Pancreas (tissue), 10 donors: Measurements from ENCODE around the gene NXN. TPM values are rescaled to one million over a fixed set of nuclear protein-coding genes. Genes with fewer than 3 reads are reported as not detected.
"Not testable (repeated sequence)": the region's sequence is repeated elsewhere in the genome, so short reads cannot be mapped to it uniquely, and the experiment has no call there.

Source experiments
- ATAC-seq, 4 donors: fragments of 200-7000 bp; cut with Tn5 transposase; one replicate each; pipeline versions ENCODE4 v1.8.0 to v1.9.1; 2020; ENCODE audit warnings: mild to moderate bottlenecking in 4 of 4, moderate library complexity in 4 of 4
- DNase-seq, 6 donors: peaks; one replicate each; pipeline ENCODE4 v3.0.0-alpha.2; 2020
- FAIRE-seq: peaks from 2 replicates; lab custom pipeline; 2012; peaks lifted over from hg19 to GRCh38; lab: Jason Lieb, UNC
- H3K27ac ChIP-seq, 4 donors: fragments of 200-600 bp; sonication (generic); 1 replicate in 3 of 4; 2 replicates in 1 of 4; pipeline versions ENCODE4 v1.5.0 to v1.8.0; 2020
- H3K27me3 ChIP-seq, 4 donors: fragments of 200-600 bp; one replicate each; pipeline ENCODE4 v1.8.0; 2021
- H3K36me3 ChIP-seq, 3 donors: fragments of 200-600 bp; sonication (generic) in 1 of 3; one replicate each; pipeline versions ENCODE4 v1.5.0 to v1.8.0; 2020 to 2021
- H3K4me1 ChIP-seq, 3 donors: fragments of 200-600 bp; one replicate each; pipeline ENCODE4 v1.8.0; 2021
- H3K4me3 ChIP-seq, 4 donors: fragments of 200-600 bp; sonication (generic) in 2 of 4; one replicate each; pipeline versions ENCODE4 v1.5.0 to v1.8.0; 2020 to 2021
- H3K9me3 ChIP-seq, 4 donors: fragments of 200-600 bp; one replicate each; pipeline ENCODE4 v1.8.0; 2021
- WGBS, 2 donors: extraction: QIAGEN DNeasy Blood & Tissue Kit; methylation state at CpG; one replicate each; pipeline ENCODE4 v1.1.7; 2013; 5-methylcytosine and 5-hydroxymethylcytosine counted together
- intact Hi-C, 3 donors: fragments of 100-400 bp; cut with DNase I; formaldehyde crosslinking; loops; one replicate each; pipeline versions ENCODE4 v1.11.1 to v1.14.2; 2022
- polyA plus RNA-seq, 2 donors: library from polyadenylated mRNA; stranded (reverse); fragments of 200-250 nt; gene quantifications; one replicate each; pipeline ENCODE4 v1.2.3, GENCODE V29; 2013
- total RNA-seq, 6 donors: library from RNA; stranded (reverse); fragmentation: NEBNext Ultra II Directional in 4 of 6; extraction: Animal tissue kit (Norgen Biotek cat#: 25700) in 4 of 6; gene quantifications; one replicate each; pipeline versions ENCODE4 v1.2.1 to v1.2.4, GENCODE V29; 2021 to 2023
- TF ChIP-seq, protein P1 (sequence below), 4 donors: fragments of 200-600 bp; sonication (generic) in 3 of 4; IDR thresholded peaks; one replicate each; pipeline versions ENCODE4 v1.5.0 to v1.8.0; 2021; ENCODE audit warnings: antibody characterized with exemption in 4 of 4
- donor health status: healthy with polysubstance abuse.
- donor health status: DM: no; HTN: no; CAD: no; lungs with moderate emphysema.
- donor health status: DM: no; HTN: no; CAD: no.
- donor health status: control.
- donor health status: control.
- donor health status: Bipolar disorder and iron deficiency.
- donor health status: DM: yes; HTN: yes; CAD: no.
- donor health status: DM: no; HTN: no; CAD: no.
- donor health status: DM: no; HTN: no; CAD: no.
- donor health status: DM: yes; HTN: yes; CAD: no.

Gene NXN
- total and polyA plus RNA-seq, 8 donors, result 17.4 to 35.0 (median 29.4) TPM

DNA sequence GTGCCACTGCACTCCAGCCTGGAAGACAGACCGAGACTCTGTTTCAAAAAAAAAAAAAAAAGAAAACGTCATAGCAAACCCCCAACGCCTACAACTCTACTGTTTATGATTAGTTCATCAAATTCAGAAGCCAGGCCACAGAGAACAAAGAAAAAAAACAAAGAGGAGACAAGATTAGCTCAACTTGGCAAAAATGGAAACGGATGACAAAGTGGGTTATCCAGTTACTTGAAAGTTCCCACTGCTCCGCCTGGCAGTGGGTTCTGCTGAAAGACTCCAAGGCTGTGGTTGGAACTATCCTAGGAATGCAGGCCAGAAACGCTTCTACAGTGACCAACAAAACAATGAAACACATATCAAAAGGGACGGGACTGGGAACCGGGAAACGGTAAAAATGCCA is 144.3 kb downstream of the NXN start:
- no peak for FAIRE-seq
- 66 to 86% methylated on average over 9 of the region's 9 CpGs for WGBS, 2 donors

DNA sequence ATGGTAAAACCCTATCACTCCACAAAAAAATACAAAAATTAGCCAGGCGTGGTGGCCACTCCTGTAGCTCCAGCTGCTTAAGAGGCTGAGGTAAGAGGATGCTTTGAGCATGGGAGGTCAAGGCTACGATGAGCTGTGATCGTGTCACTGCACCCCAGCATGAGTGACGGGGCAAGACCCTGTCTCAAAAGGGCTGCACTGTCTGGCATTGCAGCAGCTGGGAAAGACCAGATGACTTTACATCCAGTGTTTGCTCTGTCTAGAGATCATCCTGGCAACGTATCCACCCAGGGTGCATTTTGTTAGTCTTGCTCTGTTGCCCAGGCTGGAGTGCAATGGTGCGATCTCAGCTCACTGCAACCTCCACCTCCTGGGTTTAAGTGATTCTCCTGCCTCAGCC is 145.4 kb downstream of the NXN start:
- TF ChIP-seq, protein P1, sequence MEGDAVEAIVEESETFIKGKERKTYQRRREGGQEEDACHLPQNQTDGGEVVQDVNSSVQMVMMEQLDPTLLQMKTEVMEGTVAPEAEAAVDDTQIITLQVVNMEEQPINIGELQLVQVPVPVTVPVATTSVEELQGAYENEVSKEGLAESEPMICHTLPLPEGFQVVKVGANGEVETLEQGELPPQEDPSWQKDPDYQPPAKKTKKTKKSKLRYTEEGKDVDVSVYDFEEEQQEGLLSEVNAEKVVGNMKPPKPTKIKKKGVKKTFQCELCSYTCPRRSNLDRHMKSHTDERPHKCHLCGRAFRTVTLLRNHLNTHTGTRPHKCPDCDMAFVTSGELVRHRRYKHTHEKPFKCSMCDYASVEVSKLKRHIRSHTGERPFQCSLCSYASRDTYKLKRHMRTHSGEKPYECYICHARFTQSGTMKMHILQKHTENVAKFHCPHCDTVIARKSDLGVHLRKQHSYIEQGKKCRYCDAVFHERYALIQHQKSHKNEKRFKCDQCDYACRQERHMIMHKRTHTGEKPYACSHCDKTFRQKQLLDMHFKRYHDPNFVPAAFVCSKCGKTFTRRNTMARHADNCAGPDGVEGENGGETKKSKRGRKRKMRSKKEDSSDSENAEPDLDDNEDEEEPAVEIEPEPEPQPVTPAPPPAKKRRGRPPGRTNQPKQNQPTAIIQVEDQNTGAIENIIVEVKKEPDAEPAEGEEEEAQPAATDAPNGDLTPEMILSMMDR (IDR thresholded peaks at IDR 0.05), result no peak
- H3K4me1 ChIP-seq, result no peaks in the 10 kb centered on the region
- no peak for FAIRE-seq
- H3K27me3 ChIP-seq, result no peaks in the 10 kb centered on the region
- 70 to 79% methylated on average over 6 of the region's 6 CpGs for WGBS, 2 donors
- intact Hi-C loops, result no loop called here
- no peaks in the 10 kb centered on the region for H3K9me3 ChIP-seq
- DNase-seq, result no peak
- H3K36me3 ChIP-seq, result no peaks in the 10 kb centered on the region
- H3K4me3 ChIP-seq, result no peak overlapping the region
- no peak for ATAC-seq
- H3K27ac ChIP-seq, result no peak overlapping the region

More for the DNA sequence above, 144.3 kb downstream of the NXN start:
- DNase-seq, result no peak
- Histone ChIP-seq H3K27ac (no peak overlapping the region), H3K4me3 (no peak overlapping the region), H3K9me3 (no peaks in the 10 kb centered on the region), H3K4me1 (no peaks in the 10 kb centered on the region), H3K27me3 (no peaks in the 10 kb centered on the region), H3K36me3 (no peaks in the 10 kb centered on the region)
- TF ChIP-seq, protein P1 (IDR thresholded peaks at IDR 0.05), result no peak
- peak in 2 of 4 donors; percentile 45 to 50 for ATAC-seq
- intact Hi-C loops, result no loop called here

DNA sequence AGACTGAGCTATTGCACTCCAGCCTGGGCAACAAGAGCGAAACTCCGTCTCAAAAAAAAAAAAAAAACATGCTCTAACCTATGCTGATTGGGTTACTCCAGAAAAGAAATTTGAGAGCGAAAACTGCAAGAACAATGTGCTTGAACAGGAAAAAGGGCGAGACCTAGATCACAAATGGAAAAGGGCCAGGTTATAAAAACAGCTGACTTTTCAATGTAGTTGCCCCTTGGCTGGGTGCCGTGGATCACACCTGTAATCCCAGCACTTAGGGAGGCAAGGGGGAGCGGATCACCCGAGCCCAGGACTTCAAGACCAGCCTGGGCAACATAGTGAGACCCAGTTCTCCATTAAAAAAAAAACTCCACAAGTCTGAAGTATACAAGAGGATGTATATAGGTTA is 148.6 kb downstream of the NXN start:
- TF ChIP-seq, protein P1 (IDR thresholded peaks at IDR 0.05), result no peak
- ATAC-seq (no peak), DNase-seq (no peak), FAIRE-seq (no peak)
- Histone ChIP-seq H3K4me3 (no peak overlapping the region), H3K27me3 (no peaks in the 10 kb centered on the region), H3K27ac (no peak overlapping the region), H3K9me3 (no peaks in the 10 kb centered on the region), H3K36me3 (no peaks in the 10 kb centered on the region), H3K4me1 (no peaks in the 10 kb centered on the region)
- intact Hi-C loops, result no loop called here
- WGBS, 2 donors, result 86 to 92% methylated on average over 6 to 7 of the region's 7 CpGs

DNA sequence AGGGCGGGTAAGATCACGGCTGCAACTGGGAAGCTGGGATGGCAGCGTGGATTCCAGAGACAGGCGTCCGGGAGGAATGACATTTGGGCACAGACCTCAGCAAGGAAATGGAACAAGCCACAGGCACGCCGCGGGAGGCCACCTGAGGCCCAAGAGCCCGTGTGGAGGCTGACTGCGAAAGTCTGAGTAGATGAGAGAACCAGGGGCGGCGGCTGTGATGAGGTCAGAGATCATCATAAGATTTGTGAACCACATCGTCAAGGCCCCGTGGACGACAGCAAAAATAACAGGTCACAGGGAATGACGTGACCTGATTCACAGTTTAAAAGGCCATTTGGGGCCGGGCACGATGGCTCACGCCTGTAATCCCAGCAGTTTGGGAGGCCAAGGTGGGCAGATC is 149.2 kb downstream of the NXN start:
- DNase-seq (no peak), FAIRE-seq (no peak), ATAC-seq (no peak)
- intact Hi-C loops, result no loop called here
- Histone ChIP-seq H3K36me3 (no peaks in the 10 kb centered on the region), H3K9me3 (no peaks in the 10 kb centered on the region), H3K27me3 (no peaks in the 10 kb centered on the region), H3K4me1 (no peaks in the 10 kb centered on the region), H3K27ac (no peak overlapping the region), H3K4me3 (no peak overlapping the region)
- WGBS, 2 donors, result 85 to 91% methylated on average over 19 of the region's 19 CpGs
- TF ChIP-seq, protein P1 (IDR thresholded peaks at IDR 0.05), result no peak

DNA sequence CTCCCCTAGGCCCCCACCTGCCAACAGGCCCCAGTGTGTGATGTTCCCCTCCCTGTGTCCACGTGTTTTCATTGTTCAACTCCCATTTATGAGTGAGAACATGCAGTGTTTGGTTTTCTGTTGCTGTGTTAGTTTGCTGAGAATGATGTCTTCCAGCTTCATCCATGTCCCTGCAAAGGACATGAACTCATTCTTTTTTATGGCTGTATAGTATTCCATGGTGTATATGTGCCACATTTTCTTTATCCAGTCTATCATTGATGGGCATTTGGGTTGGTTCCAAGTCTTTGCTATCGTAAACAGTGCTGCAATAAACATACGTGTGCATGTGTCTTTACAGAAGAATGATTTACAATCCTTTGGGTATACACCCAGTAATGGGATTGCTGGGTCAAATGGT is 150.0 kb downstream of the NXN start:
- H3K9me3 ChIP-seq, FAIRE-seq, H3K4me1 ChIP-seq, DNase-seq, ATAC-seq, H3K36me3 ChIP-seq, intact Hi-C loops, H3K27me3 ChIP-seq, H3K4me3 ChIP-seq, H3K27ac ChIP-seq: not testable (repeated sequence)
- 81 to 83% methylated on average over 3 of the region's 3 CpGs for WGBS, 2 donors
